NCI-H345 treated with DMSO at 0.1 percent for 48 hours (cell line): ENCODE data around the gene DNAH10.

Experiments
- DNase-seq: peaks from one replicate; lab custom pipeline; 2025; ENCODE audit not compliant: unreplicated experiment; lab: John Stamatoyannopoulos, UW

Gene DNAH10

DNA sequence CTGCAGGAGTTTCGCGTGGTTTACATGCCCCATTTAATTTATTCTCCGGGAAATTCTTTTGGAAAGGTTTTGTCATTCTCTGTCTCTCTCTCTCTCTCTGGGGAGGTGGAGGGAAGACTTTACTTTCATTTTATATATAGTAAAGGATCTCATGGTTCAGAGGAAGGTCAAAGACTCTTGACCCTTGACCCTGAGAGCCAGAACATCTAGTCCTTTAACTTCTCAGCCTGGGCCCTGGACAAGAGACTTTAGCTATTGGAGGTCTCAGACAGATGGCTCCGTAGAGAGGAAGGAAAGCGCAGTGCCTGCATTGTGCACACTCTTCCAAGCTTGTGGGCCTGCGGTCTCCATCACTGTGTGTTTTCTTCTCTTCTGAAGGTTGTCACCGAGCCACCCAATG is 166.8 kb downstream of the DNAH10 start:
- no peak for DNase-seq

DNA sequence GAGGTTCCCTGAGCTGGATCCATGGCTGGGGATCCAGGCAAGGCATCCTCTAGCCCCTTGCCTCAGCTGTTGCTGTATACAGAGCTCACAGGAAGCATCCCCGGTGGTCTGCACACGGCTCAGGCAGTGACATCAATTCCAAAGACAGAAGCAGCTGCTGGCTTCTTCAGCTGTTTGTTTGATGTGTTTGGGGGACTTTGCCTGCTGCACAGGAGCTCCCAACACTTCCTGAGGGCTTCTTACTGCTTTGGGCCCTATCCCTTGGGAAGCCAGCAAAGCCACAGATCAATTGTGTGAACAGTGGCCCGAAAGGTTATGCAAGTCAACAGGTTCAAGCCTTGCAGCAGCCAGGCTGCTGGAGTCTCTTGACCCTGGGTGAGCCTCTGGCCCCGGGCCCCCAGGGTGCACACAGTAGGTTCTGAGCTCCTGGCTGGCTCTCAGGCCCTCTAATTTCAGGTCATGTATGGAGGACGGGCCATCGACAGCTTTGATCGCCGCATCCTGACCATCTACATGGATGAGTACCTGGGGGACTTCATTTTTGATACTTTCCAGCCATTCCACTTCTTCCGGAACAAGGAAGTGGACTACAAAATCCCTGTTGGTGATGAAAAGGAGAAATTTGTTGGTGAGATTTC is 168.0 kb downstream of the DNAH10 start:
- DNase-seq: no peak

DNA sequence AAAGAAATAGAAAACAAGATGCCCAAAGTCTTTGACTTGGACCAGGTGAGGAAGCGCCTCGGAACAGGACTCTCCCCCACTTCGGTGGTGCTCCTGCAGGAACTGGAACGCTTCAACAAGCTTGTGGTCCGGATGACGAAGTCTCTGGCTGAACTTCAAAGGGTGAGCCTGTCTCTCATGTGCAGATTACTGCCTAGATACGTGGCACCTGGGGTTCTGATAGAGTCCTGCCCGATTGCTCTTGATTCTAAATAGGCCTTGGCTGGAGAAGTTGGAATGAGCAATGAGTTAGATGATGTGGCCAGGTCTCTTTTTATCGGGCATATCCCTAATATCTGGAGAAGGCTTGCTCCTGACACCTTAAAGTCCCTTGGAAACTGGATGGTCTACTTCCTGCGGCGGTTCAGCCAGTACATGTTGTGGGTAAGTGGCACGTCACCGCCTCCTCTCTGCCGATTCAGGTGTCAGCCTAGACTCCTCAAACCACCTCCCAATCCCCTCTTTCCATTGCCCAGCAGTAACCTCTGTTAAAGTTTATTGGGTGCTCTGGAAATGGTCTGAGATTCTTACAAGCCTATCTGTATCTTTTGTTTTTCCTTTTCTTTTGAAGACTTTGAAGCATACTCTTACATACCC is 169.7 kb downstream of the DNAH10 start:
- DNase-seq: no peak

DNA sequence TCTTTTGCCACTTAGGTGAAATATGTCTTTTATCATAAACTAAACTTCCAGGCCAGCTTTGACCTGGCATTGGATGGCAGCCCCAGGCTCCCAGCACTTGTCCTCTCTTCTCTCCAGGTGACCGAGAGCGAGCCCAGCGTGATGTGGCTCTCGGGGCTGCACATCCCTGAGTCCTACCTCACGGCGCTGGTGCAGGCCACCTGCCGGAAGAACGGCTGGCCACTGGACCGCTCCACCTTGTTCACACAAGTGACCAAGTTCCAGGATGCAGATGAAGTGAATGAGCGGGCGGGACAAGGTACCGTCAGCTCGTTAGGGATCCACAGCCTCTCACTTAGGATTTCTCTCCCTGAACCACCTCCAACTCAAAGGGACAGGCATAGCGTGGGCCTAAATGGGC is 171.1 kb downstream of the DNAH10 start:
- no peak for DNase-seq

DNA sequence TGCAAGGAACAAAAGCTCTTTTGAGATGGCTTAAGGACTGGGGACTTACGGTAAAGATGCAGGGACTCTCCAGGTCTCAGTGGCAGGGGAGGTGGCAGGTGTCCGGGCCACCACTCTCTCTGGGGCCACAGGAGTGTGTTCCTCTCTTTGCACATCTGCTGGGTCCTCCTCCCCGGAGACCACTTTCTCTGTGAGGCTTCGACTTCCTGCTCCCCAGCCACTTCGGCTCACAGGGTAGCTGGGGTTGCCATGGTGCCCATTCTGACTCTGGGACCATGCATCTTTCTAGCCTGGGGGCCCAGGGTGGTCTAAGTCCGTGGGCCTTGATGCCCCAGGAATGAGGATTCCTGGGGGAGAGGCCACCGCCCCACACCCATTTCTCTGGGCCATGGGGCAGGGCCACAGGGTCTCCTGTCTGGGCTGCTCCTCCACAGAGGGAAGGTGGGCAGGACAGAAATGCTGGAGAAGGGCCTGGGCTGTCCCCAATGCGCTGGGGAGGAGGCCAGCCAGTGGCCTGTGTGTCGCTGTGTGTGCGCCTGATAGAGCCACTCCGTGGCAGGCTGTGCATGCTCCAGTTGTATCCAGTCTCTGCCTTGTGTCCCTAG is 172.0 kb downstream of the DNAH10 start:
- DNase-seq: no peak

DNA sequence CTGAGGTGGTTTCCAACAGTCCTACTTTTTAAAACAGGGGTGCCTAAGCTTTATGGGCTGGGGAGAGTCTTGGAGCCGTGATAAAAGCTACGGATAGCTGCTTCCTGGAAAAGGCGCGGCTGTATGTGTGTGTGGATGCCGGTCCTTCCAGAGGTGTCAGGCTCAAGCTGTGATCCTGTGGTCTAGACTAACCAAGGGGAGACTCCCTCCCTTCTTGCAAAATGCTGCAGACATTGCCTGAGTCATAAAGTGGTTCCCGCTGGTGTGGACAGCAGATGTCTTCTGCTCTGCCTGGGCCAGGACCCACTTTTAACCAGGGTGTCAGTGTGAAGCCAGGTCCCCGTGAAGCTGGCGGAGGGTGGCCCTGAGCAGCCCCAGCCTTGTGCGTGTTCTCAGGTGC is 172.7 kb downstream of the DNAH10 start:
- DNase-seq: no peak

DNA sequence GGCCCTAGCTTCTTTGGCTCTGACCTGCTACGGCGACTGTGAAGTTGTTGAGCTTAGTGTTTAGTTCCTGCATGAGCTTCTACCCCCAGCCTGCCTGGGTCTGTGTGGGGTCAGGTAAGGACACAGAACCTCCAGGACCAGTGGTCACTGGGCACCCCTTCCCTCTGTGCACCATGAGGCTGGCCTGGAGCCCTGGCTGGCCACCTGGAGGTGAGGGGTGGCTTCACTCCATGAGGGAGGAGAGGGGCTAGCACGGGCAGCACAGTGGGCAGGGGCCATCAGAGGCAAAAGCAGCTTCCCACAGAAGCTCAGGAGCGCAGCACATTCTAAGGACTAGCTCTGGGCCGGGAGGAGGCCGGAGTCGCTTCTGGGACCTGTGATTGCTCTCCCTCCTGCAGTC is 173.9 kb downstream of the DNAH10 start:
- no peak for DNase-seq

DNA sequence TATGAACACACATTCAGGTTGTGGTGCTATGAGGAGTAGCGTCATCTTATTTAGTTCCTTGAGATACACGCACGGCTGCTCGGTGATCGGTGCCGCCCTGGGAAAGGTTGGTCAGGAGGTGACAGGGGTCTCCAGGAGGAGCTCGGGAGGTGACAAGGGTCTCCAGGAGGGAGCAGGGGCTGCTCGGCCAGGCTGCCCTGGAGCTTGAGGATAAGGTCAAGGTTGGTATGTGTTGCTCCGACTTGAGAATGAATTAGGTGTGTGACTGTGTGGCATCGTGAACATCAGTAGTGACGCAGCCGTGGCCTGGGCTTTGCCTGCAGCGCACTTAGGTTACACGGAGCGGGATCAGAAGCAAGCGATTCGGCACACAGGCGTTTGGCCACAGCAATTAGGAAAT is 174.4 kb downstream of the DNAH10 start:
- no peak for DNase-seq

DNA sequence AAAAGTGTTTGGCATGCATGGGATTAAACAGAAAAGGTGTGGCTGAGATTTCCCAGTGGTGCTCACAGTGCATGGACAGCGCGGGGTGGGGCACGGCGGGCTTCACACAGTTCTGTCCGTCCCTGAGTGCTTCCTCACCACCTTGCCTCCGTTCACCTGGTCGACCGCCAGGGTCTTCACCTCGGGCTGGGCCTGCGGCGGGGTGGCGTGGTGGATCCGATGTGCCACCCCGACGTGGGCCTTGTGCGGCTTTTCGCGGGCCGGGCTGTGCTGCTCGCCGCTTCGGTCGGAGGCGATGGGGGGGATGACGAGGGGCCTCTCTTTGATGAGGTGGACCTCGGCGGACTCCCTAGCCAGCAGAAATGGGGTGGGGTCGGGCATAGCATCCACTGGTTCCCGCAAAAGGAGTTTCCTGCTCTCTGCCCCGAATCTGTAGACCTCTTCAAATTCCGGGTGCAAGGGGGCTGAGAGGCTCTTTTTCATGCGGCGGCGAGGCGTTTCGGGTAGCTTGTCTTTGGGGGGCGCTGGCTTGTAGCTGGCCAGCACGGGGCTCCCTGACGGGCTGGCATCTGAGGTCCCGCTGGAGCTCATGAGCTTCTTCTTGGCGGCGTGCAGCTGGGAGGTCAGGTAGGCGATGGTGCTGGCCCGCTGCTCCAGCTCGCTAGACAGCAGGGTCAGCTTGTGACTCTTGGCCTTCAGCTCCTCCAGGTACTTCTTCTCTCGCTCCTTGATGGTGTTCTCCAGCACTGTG is 175.0 kb downstream of the DNAH10 start:
- DNase-seq: no peak

DNA sequence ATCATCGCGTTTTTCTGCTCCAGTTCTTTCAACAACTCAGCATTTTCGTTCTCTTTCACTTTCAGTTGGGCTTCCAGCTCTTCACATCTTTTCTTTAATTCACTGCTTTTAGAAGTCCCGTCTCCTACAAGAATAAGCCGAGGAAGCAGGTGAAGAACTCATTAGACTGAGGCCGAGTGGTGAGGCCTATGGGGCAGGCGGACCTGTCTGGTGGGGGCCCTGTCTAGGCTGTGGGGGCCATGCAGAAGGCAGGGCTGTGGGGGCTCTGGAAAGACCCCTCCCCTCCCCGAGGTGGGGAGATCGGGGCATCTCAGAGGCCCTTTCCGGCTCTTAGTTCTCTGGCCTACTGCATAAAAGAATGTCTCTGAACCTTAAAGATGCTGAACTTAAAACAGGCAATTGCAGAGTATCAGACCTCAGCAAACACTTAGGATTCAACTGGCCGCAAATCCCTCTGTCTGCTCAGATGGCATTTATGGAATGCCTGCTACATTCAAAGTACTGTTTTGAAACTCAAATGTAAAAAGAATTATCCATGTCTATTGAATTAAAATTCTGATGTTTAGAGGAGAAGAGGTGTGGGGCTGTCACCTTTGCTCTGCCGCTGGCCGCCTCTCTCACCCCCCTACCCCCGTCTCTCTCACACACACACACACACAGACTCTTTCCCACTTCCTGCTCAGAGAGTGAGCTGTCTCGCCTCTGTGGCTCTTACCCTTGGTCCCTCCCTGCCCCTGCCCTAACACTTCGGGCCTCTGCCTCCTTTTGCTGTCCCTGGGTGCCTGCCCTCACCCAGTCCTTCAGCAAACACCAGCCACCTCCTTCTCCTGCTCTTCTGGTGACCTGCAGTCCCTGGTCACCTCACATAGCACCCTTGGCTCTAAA is 175.8 kb downstream of the DNAH10 start:
- DNase-seq: no peak

DNA sequence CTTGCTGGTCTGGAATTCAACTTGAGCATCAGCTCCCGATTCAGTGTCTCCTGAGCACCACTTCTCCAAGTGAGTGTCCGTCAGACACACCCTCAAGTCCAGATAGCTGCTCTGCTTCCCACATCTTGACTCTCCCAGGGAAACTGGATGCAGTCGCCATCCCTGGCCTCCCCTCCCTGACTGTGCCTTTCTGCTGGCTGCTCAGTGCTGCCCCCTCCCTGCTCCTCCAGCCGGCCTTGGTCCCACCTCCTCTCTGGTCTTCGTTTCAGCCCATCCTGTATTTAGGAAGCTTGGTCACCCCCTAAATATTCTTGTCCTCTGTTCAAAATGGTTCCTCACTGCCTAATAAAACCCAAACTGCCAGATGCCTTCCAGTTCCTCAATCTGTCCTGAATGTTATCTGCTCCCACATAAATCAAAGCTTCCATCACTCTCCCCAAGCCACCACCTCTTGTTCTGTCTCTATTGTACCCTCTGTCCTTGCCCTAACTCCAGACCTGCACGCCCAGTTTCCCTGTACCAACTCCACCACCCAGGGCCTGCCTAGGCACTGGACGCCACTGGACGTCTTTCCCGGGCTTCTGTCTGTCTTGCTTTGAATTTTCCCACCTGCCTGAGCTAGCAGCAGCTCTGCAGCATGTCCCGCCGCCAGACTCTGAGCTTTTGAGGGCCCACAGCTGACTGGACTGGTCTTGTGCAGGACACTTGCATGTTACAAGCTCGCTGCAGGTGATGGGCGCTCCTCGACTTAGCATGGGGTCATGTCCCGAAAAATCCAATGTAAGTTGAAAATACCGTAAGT is 176.8 kb downstream of the DNAH10 start:
- DNase-seq: no peak

DNA sequence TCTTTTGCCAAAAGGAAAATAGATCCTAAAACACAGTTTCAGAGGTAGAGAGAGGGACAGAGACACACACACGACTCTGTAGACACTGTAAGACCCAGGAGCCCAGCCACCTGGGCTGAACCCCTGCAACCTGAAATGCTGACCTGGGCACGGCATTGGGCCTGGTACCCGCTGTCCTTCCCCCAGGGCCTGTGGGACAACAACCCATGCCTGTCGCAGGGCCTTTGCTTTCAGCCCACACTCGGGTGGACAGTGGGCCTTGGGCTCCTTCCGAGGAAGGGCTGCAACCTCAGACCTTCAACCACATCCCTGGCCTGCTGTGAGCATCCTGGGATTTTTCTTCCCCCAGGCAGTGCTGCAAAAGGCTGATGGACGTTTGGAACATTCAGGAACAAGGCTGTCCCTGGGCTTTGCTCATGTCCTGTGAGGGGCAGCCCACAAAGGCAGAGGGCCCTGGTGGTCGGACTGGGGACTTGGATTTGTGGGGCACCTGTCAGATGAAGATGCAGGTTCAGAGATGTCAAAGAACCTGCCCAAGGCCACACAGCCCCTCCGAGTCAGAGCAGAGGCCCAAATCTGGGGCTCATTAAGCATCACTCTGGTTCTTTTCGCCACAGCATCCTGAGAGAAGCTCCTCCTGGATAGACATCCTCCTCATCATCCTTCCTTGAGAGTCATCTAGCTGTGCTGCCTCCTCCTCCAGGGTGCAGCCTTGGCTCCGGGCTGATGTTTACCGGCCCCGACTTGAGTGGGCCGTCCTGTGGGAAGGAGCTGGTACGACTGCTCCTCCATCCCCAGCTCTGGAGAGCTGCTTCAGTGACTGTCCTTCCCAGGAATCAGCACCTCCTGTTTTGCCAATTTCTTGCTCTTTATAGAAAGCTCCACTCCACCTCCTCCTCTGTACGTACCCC is 177.9 kb downstream of the DNAH10 start:
- no peak for DNase-seq

DNA sequence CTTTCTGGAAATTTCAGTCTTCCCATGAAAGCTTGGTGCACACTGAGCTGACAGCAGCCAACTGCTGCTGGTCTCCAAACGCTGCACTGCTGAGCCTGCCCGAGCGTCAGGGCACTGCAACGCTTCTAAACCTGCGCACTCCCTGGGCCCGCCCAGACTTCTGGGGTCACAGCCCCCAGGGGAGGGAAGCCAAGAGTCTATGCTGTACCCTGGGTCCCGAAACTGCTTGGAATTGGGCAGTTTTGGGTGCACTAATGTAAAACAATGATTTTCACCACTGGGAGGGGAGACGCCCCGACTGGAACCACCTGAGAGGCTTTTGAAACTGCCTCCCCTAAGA is 178.5 kb downstream of the DNAH10 start:
- no peak for DNase-seq

DNA sequence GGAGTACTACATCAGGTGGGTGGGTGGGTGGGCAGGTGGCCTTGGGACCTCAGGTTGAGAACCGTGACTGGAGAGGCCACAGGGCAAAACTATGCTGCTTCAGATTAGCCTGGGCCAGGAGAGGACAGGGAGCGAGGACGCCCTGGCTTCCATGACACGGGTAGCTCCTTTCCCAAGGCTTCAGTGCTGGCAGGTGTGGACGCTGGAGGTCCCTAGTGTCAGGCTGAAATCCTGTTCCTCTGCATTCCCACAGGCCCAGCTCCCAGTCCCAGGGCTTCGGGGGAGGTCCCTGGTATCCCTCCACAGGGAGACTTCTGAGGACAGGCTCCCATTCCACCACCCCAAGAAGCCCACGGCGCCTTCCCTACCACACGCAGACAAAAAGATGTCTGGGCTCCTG is 178.9 kb downstream of the DNAH10 start:
- no peak for DNase-seq

DNA sequence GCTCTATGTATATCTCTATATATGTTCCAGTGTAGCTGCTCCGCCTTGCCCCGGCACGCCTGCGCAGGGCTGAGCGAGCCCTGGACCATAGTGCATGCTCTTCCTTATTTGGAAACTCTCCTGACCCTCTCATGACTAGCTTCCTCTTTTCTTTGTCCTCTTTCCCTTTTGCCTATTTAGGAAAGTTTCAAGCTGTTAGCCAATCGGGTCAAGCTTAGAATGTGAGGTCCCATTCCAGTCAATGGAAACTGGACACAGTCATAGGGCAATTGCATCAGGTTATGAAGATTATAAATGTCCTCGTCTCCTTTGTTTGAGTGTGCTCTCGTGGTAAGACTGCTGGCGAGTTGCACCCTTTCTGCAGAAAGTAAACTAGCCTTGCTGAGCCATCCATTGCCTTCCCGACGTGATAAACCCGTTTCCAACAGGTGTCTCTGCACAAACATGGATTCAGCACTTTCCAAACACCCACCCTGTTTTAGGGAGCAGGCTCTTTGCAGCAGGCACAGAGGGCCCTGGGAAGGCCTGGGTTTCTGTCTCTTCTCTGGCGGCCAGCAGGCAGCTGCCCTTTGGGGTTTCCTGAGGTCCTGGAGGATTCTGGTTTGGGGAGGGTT is 179.6 kb downstream of the DNAH10 start:
- no peak for DNase-seq

DNA sequence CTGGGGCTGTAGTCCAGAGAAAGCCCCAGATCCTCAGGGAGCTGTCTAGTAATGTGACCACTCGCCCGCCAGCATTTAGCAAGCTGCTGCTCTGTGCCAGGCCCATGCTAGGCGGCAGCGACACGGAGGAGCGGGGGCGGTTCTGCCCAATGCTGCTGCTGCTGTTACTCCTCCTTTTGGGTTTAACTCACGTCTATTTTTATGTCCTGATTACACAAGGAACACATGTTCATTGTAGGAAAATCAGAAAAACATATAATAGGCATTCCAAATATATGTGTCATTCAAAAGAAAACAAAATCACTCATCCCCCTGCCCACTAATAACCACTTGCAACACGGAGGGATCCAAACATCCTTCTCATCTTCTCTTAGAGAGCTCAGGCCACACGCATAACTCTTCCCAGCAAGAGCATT is 180.1 kb downstream of the DNAH10 start:
- DNase-seq: no peak

DNA sequence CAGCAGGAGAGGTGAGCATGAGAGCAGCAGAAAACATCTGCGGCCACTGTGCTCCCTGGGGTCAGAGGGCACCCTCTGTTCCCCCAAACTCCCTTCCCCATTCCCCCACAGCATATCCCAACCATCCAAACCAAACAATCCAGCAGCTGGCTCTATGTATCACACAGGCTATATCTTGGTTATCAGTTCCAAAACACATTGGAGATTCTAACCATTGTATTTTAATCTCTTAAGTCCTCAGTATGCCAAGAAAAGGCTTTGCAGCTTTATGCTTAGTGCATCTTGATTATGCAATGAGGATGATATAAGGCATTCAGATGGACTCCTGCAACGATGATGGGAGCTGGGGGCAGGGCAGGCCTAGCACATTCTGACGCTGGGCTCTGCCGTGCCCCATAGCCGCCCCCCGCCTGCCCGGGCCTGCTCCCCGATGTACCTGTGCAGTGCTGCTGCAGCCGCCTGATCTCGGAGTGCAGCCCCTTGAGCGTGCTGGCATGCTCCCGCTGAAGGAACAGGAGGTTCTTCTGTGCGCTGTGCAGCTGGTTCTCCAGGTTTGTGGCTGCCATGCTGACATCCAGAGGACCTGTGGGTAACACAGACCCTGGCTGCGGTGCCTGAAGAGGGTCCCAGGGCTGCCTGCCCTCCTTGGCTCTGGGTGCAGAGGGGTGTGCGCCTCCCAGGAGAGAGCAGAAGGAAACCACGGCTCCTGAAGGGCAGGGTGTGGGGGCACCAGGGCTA is 181.0 kb downstream of the DNAH10 start:
- no peak for DNase-seq

DNA sequence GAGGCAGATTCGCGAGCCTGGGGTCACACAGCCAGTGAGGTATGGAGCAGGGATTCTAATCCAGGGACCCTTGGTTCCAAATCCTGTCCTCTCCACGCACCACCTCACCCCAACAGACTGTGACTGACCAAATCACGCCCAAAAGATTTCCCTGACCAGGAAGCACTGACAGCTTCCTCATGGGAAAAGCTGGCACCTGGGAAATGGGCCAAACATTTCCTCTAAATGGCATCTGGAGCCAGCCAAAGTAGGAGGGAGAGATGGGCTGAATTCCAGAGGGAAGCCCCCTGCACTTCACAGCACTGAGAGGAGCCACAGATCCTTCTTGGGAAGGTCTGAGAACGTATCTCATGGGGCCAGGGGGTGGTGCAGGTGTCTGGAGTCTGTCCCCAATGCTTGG is 181.7 kb downstream of the DNAH10 start:
- no peak for DNase-seq
